GM20000 (cell line): Measurements from ENCODE around the gene USP46.

Source experiments
- DNase-seq: peaks from one replicate; pipeline ENCODE4 v3.0.0; 2012; ENCODE audit warnings: low spot score
- TF ChIP-seq, protein P1 (sequence below): IDR thresholded peaks from 2 replicates; pipeline ENCODE4 v1.5.1; 2012; ENCODE audit warnings: mild to moderate bottlenecking, control low read depth; ENCODE audit errors: extremely low read depth, missing control alignments

Gene USP46

DNA sequence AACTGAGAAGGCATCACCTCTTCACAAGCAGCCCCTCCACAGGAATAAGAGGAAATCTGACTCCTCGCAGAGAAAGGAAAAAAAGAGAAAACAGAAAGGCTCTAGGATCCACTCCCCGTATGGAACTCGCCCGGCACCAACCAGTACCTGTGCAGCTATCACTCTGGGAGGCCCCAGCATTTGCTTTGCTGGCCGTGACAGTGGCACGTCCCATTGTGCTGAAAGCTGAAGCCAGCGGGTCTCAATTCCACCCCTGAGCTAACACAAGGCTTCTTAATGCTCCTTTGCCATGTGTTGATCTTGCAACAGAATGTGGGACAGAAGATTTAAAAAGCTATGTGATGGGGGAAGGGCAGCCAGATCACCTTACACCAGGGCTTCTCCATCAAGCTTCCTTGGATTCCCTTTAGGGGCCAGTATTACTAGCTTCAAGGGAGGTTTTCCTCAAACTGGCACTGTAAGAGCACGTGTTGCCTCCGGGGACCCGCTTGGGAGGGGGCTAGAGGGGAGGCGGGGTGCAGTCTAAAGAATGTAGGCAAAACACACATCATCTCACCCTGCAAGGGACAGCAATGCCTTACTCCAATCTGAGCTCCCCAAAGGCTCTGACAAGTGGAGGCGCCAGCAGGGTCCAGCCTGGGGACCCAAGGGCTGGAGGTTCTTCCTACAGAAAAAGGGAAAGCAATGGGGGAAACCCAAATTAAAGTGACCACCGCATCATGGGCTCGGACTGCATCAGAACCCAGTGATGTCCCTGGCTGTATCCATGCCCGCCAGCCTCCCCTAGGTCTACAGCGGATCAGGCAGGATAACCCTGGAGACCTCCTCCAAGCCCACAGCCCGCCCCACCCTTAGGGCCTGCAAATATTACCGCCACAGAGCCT is 1.2 kb downstream of the USP46 start:
- no peak for DNase-seq
- TF ChIP-seq, protein P1, sequence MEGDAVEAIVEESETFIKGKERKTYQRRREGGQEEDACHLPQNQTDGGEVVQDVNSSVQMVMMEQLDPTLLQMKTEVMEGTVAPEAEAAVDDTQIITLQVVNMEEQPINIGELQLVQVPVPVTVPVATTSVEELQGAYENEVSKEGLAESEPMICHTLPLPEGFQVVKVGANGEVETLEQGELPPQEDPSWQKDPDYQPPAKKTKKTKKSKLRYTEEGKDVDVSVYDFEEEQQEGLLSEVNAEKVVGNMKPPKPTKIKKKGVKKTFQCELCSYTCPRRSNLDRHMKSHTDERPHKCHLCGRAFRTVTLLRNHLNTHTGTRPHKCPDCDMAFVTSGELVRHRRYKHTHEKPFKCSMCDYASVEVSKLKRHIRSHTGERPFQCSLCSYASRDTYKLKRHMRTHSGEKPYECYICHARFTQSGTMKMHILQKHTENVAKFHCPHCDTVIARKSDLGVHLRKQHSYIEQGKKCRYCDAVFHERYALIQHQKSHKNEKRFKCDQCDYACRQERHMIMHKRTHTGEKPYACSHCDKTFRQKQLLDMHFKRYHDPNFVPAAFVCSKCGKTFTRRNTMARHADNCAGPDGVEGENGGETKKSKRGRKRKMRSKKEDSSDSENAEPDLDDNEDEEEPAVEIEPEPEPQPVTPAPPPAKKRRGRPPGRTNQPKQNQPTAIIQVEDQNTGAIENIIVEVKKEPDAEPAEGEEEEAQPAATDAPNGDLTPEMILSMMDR: no peak

DNA sequence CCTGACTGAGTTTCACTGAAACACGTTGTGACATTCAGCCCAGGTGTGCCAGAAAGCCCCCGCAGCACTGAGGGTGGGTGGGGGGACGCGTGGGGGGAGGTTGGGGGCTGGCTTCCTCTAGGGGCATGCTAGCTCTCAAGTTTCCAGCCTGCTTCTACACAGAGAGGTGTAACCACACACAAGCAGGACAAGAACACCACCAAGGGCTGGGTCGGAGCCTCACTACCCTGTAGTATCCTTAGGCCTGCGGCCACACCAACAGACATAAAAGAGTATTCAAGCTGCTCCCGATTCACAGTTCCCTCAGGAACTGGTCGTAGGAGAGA is 1.8 kb downstream of the USP46 start:
- no peak for DNase-seq

DNA sequence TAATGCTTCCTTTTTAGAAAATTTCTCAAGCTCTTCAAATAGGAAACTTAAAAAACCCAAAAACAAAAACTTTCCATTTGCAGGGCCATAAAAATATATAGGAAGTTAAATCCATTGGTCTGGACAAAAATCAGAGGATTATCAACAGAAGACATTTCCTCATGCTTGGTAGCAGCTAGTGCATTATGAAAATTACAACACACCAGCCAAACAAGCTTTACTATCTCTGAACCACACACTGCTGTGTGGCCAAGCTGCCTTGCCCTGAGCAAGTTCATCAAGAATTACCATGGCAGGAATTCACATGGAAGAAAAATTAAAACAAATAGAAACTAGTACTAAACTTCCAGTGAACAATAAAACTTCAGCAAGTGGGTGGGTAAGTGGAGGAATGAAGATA is 3.6 kb downstream of the USP46 start:
- no peak for DNase-seq
- TF ChIP-seq, protein P1: no peak

More for the DNA sequence above, 1.8 kb downstream of the USP46 start:
- TF ChIP-seq, protein P1: no peak

DNA sequence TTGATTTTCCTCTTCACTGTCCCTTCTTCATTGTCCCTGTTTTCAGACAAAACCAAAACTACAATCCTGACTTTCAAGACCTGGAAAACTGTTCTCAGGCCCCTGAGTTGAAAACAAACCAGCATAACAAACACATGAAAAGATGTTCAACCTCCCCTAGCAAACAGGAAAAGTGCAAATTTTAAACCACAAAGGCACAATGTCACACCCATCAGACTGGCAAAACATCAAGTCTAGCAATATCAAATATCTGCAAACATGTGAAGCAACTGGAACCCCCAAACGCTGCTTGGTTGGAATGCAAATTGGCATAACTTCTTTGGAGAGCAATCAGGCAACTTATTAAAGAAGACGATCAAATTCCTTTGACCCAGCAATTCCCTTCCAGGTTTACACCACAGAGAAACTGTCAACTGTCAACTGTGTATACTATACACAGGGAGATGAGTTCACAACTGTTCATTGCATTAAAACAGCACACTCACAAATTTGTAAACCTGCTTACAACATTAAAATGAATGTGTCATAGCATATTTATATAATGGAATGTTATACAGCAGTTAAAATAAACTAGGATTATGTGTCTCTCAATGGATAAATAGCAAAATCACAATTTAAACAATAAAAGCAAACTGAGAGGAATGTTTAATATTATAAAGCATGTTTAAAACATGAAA is 7.0 kb downstream of the USP46 start:
- TF ChIP-seq, protein P1: no peak
- DNase-seq: no peak

DNA sequence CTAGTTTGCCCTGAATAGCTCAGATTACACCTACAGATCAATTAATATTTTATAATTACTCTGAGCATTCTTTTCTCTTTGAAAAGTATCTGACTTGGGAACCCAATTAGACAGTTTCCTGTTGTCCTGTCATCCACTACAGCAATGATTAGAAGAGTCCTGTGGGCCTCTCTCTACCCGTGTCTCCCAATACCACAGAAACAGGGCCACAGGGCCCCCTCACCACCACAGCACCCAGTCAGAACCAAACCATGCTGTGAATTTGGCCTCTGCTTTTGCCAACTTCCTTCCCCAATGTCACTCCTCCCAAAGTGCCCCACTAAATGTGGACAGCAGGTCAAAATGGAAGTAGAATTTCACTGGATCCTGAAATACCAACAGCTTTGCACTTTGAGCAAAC is 10.3 kb downstream of the USP46 start:
- DNase-seq: no peak
- TF ChIP-seq, protein P1: no peak

DNA sequence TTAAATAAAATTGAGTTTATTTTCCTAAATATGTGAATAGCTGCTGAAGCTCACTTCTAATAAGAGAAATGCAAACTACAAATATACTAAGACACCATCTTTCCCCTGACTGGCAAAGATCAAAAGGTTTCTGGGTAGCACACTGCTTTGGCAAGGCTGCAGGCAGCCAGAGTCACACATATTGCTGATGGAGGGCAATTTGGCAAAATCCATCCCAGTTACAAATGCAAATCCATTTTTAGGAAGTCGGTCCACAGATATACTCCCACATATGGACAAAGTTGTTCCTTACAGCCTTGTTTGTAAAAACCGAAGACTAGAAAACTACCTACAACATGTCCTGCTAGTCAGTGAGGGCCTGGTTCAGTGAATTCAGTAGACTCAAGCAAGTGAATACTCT is 12.4 kb downstream of the USP46 start:
- TF ChIP-seq, protein P1: no peak

DNA sequence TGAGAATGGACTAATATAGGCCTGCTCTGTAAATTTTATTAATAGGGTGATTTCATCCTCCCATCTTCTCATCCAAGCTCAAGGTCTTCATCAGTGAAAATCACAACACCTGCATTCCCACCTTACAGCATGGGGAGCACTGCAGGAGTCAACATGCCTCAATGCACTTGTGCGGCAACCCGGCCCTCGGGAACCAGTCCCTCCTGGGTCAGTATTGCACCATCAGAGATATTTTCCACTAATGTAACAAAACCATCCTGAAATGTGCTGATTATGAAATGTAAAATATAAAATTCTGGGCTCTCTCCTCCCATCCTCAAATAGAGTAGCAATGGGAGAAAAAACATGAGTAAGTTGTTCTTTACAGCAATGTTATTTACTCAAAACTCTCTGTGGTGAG is 13.0 kb downstream of the USP46 start:
- no peak for DNase-seq

More for the DNA sequence above, 12.4 kb downstream of the USP46 start:
- no peak for DNase-seq

More for the DNA sequence above, 13.0 kb downstream of the USP46 start:
- TF ChIP-seq, protein P1: no peak
